NOMO-1 (cell line): ENCODE data around the gene SMLR1.

Experiments
- DNase-seq, 2 experiments: peaks; one replicate each; lab custom pipeline; 2025; ENCODE audit not compliant: unreplicated experiment in 2 of 2; lab: John Stamatoyannopoulos, UW

The SMLR1 gene

DNA sequence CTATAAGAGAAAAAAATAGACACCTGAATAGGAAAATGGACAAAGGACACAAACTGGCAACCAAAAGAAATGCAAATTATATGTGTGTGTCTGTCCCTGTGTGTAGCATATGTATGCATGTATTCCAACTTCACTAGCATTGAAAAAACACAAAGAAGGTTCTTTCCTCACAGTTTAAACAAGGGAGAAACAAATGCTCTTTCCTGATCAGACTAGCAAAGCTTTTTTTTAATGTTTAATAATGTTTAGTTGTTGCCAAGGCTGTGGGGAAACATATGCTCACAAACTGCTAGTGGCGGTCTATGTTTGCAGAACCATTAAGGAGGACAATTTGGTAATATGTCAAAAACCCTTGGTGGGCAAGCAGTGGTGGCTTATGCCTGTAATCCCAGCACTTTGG is 22.4 kb downstream of the SMLR1 start:
- DNase-seq, result no peak

DNA sequence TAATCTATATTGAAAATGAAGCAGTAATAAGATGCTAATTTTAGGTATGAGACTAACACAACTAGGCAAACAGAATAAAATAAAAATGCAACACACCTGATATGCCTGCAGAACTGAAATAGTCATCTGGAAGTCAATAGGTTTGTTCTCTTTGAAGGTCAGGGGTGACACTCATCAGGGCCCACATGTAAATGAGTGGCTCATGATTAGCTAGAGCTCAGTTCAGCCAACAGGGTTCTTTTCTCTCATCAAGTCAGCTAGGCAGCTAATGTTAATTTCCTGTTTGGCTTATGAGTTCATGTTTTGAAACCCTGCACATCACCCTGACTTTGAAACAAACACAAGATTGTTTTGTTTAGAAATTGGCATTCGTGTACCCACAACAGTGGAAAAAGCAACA is 23.8 kb downstream of the SMLR1 start:
- DNase-seq, result no peak

DNA sequence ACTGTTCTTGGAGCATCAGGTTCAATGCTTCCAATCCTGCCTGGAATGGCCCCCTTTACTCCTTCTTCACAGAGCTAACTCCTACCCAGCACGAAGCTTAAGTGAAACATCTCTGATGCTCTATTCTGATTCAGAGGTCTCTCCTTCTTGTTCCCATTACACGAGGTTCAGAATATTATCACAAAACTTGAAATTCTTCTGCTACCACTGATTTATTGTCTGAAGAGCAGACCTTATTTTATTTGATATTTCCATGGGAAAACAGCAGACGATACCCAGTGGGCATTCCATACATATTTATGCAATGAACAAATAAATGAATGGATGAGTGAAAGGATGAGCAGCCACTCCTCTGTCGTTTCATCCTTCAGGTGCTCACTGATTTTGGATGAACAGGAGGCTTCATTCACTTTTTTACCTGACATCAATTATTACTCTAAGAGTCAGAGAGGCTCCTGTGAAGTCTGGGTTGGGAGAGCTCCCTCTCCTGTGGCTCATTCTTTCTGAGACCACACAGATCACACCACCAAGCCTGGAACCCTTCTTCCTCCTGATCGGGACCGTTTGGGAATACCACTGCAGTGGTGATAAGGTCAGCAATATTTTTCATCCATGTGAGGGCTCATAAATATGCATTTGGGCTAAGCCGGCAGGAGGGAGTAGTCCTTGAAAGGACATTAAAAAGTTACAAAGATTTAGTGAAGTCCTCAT is 25.8 kb downstream of the SMLR1 start:
- DNase-seq, result no peak

DNA sequence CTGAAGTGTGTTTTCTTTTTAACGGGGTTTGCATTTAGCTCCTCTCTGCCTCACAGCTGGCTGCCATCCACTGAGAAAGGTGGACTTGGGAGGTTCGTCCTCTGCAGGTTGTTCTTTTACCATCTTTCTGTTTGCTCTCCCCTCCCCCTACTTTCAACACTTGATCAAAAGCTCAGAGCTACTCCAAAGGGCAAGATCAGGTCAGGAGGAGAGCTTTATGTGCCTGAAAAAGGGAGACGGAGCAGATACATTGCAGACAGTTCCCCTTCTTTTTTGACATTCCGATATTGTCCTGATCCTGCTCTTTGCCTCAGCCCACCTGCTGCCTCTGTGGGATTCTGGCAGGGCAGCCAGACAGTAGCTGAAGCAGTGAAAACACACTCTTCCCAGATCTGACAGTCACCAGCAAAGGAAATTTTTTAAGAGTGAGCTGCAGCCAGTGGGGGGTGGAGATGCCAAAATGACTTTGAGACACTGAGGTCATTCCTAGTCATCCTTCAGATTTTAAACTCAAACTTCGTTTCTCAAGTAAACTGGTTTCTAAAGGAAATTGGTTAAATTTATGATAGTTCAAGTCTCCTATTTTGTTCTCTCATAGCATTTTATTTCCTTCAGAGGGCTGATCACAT is 26.5 kb downstream of the SMLR1 start:
- no peak for DNase-seq

DNA sequence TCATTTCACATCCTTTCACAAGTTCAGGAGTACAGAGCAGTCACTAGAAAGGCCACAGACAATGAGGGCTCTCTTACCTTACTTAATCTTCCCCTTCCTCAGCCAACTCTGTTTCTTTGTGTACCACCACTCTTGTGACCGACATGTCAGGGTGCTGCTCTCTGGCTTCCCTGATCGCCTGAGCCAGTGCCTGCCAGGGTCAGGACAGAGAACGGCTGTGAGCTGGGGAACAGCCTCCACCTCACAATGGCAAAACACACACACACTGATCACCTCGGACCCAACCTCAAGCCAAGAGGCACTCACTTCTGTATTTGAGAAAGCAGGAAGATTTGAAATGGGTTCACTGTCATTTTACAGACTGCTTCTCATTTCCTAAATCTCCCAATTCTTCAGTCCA is 30.8 kb downstream of the SMLR1 start:
- DNase-seq, result no peak

DNA sequence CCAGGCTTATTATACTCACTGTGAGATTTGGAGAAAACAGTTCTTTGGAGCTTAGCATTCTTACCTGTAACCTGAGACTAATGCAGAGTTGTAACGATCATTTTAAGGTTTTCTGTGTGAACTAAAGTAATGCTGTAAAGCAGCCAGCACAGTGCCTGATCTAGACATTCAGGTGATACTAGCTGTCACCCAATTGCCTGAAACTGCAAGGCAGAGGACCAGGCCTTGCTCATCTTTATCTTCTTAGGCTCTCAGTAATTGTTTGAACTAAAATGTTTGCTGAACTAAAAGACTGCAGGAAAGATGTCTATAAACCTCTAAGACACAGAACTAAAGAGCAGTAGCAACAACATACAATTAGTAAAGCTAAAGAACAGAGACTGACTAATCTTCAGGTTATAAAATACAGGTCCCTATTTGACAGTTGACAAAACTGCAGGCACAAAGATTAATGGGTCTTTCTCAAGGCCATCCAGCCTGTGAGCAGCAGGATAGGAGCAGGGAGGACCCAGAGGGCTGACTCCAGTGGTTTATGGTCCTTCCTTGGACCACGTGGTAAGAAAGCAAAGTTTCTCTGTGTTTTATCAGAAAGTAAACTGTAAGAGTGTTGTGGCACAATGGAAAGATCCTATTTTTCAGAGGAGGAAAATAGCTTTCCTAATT is 31.4 kb downstream of the SMLR1 start:
- no peak for DNase-seq

DNA sequence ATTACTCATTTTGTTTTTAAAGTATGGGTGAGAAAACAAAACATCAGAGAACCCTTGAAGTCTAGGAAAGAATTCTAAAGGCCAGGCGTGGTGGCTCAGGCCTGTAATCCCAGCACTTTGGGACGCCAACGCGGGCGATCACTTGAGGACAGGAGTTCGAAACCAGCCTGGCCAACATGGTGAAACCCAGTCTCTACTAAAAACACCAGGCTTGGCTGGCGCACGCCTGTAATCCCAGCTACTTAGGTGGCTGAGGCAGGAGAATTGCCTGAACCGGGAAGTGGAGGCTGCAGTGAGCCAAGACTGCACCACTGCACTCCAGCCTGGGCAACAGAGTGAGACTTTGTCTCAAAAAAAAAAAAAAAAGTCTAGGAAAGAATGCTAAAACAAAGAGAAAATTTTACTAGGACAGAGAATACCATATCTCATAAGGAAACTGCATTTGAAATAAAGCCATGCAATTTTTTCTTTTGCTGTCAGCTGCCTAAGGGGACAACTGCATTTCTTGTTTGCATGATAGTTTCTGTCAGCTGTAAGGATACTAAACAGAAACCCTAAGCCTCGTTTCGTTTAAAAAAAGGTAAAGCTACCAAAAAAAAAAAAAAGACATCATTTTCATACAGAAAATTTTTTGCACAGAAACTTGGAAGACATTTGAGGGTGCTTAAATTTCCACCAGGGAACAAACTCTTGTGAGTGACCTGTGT is 32.1 kb downstream of the SMLR1 start:
- no peak for DNase-seq

DNA sequence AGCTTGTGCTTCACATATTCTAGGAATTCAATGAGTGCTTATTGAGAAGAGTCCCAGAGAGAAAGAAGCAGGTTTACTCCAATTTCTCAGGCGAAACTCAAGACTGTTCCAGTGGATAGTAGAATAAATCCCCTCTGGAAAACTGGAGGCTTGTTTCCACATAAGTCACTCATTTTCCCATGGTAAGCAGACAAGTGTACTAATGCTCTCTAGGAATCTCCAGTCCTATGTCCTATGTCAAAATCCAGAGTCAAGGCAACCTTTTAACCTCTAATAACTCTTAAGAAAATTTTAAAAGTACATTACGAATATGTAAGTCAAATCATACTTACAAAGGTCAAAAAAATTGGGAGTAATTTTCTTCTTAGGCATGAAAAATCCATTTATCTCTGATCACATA is 35.2 kb downstream of the SMLR1 start:
- DNase-seq, result no peak

DNA sequence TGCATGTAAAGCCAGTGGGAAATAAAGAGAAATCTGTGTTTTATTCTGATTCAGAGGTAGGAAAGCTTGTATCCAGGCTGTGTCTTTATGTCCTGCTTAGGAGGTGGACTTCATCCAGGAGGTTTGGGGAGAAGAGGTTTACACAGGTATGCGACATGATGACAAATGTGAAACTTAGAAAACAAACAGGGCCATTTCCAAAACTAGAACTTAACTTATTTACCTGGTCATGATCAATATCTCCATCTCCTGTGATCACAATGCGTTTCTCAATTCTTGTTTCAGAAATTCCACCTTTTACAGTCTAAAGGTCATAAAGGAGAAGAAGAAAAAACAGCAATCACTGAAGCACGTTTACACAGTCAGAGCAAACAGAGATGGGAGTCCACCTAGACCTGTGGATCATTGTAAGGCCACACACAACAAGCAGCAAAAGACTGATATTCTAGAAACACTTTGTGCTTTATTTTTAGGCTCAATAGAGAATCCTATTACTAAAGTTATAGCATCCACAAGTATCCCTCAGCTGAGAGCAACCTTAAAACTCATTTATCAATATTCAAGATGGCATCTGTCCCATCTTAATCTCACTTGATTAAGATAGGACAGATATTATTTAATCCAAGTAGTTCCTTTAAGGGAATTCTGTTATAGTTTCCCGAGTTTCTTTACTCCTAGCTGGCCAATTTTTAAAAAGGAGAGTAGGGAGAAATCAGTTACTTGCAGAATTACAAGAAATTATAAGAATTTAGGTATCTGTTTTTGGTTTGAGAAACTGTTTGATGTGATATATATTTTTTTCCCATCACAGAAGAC is 36.4 kb downstream of the SMLR1 start:
- no peak for DNase-seq

DNA sequence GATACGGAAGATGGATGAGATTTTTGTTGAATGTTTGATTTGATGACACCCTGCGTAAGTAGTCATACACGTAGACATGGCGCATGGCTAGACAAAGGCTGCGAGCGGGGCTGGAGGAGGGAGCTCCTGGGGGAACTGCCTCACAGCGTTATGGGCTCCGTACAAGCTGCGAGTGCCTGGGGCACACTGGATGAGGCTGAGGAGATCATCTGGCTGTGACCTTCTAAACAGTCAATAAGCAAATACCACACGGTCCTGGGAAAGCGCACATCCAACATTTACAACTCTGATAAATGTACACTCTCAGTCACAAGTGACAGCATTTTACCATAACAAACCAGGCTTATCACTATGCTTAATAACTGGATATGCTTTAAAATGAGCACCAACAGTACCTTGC is 37.1 kb downstream of the SMLR1 start:
- DNase-seq, result no peak

DNA sequence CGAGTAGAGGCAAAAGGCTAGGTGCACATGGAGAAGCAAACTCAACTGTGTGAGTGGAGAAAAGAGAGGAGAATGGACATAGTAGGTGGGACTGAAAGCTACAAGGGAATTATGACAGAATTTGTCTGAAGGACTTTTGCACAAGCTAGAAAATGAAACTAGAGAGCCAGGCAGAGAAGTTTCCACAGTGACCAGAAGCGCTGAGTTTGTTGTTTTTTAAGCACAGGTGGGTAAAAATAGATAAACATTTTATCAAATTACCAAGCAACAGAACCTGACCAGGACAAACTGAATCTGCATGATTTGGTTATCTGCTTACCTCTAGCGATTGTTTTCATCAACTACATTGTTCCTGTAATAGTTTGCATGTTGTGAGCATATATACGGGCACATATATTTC is 38.6 kb downstream of the SMLR1 start:
- no peak for DNase-seq

DNA sequence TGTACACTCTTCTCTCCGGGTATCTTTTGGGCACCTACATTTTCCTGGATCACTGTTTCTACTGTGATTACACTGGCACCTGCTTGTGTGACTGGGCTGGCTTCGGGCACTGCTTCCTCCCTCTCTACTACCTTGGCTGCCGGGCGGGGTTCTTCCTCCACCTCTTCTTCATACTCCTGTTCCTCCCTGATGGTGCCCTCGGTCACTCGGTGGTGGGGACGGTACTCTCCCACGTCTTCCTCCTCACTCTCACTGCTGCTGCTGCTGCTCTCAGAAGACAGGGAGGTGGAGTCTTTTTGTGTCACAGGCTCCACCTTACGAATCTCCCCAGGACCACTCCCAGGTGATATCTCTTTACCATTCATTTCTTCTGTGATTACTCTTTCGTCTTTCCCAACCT is 42.5 kb downstream of the SMLR1 start:
- no peak for DNase-seq

DNA sequence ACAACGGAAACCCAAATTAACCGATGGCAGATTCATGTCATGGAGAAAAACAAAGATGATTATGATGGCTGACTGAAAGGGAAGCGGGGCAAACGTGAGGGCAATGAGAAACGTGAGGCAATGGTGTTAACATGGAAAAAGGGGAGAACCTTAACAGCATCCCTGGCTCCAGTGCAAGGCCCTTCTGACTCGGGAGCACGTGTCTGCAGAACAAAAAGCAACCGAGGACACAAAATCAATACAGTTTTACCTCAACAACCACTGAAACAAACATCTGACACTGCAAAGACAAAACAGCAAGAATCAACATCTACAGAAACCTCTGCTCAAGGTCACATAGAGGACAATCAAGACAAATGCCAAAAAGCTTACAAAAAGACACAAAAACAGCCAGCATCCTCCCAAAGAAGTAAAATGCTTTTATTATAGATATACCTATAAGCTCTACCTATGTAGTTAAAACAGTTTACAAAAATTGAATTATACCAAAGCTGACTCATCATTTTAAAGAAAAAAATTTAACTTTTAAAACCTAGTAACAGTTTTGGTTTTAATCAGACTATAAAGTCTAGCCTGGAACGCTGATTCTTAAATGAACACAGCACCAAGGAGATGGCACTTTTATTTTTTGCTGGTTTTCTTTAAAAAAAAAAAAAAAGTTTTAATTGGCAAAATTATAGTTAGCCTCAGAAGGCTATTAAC is 43.1 kb downstream of the SMLR1 start:
- no peak for DNase-seq

DNA sequence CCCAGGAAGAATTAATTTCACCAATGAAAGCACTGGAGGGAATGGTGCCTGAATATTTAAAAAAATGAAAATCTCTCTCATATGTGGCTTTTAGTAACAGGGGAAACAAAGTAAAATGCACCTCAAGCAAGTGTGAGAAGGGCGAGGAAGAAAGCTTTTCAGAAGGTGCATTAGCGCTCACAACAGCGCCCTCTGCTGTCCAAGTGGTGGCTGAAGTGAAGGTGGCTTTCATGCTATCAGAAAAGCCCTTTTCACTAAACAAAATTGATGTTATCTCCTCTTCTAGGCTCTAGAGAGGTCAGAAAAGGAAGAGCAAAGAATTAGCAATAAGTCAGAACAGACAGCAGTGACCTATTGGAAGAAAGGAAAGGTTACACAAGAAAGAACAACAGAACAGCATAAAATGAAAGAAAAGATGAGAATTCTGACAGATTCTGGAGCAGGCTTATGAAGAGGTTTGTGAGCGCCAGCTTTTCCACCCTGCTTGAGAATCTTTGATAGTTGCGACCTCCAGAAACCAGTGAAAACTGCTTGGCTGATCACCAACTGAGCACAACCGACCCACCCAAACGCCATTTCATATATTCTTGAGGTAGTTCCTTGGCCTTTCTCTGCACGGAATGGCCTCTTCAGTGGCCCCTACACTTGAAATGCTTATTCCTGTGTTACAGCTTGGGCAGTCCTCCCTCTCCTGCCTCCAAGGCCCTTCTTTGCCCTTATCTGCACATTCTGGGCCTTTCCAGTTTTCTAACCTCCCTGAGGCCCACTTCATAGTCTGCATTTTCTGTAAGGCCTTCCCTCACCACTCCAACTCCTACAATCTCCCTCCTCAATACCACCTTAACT is 45.3 kb downstream of the SMLR1 start:
- DNase-seq, result peak; percentile 25 to 26

DNA sequence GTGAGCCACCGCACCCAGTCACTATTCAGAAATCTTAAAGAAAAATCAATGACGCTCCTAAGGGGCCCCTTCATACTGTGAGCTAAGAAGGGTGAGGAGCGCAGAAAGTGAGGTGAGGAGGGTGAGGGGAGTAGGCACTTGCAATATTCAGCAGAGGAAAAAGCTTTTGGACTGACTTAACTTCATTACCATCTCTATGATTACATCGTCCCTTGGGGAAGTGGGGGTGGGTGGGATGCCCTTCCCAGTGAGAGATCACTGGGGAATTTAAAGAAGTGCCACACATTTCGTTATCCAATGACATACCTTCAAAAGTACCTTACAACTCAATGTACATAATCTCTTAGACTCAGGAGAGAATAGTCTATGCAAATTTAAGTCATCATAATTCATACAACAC is 46.5 kb downstream of the SMLR1 start:
- DNase-seq, result no peak

DNA sequence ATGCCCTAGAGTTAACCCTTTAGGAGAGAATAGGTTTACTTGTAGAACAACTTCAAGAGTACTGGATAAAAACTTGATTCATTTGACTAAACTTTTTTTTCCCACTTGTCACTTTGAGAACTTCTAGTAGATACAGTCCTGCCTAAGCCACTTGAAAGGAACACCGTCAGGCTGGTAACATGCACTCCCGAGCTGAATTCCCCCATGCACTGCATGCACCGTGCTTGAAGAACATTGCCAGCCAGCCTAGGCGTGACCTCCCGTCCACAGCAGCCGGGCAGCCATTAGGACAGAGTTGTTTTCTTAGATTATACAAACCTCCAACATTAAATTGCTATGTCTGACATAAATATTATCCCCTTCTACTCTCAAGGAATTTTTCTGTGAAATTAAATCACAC is 52.6 kb downstream of the SMLR1 start:
- no peak for DNase-seq

DNA sequence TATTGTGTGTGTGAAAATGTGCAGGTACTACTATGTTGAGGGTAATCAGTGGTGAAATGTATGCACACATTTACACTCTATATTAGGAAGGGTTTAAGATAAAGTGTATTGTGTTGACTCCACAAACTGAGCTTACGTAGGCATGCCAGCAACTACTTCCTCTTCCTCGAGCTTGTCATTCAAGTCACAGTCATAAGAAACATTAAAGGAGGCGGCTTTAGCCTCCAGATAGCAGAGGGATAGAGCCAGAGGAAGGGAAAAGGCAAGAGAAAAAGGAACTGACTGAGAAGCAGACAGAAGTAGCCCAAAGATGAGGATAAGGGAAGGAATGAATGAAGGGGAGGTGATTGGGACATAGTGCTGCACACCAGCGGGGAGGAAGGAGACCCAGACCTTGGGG is 55.2 kb downstream of the SMLR1 start:
- DNase-seq, result peak in 1 of 2 experiments; percentile 7

DNA sequence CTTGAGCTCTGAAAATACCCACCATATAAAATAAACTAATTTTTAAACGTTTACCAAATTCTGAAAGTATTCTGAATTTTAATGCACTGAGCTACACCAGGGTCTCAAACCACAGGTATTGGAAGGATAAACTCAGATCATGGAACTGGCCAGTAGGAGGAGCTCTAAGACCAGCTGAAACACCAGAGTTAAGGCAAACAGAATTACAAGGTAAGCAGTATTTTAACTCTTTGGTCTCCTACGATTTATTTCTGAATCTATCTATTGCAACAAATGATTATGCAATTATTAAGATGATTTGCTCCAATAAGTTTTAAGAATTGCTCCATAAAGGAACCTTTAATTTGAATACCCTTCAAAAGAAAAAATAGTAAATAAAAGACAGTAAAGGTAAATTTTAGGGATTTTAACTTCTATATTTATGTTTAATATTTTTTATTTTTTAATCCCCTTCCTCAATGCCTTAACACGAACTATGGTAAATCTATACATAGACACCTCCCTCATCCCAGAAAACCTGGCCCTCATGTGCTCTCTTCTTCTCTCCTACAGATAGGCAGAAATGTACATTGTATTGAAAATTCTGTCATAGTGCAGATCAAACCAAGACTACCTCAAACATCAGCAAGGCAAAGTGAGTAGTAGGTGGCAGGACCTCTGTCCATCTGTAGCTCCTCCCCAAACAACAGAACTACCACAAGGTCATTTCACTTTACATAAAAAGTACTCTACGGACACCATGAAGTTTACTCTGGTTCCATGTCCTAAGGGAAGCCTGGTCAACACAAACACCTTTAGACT is 58.4 kb downstream of the SMLR1 start:
- DNase-seq, result peak; percentile 36 to 68
